ENCODE measurements around the gene C17orf50. TPM values are rescaled to one million over a fixed set of nuclear protein-coding genes. Genes with fewer than 3 reads are reported as not detected.
A peak's percentile ranks its signal among the peaks of the same experiment; 100 is the strongest.

C17orf50 gene
- not detected in 2 replicates for total RNA-seq
- long read RNA-seq: 0 reads

DNA sequence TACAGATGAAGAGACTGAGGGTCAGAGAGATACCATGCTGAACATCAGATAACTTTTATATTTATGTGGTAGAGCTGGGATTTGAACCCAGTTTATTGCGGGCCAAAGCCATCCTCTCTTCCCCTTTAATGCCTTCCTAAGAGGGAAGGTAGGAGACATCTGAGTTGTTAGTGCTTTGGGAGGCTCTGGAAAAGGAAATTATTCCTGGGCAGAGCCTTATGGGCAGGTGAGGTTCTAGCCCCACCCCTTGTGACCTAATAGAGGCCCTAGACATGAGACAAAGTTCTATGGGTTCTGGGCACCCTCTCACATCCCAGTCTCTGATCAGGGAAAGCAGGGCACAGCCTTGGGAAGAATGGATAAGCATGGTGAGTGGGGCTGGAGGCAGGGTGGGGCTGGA, at the start of gene C17orf50:
Gene C17orf50, plus strand, starts transcription at position 301 of the 400 bp plus-strand sequence. Its CDS starts 55 bp downstream, at position 356.
- Mint-ChIP-seq H3K27ac (no peak within 1 kb of the TSS), H3K36me3 (ENCODE audit: insufficient read depth) (no peaks in the 10 kb centered on the region), H3K4me1 (ENCODE audit: low read depth) (peaks cover 4% of the 10 kb centered on the region), H3K27me3 (no peaks in the 10 kb centered on the region), H3K9me3 (ENCODE audit: low read depth) (no peaks in the 10 kb centered on the region), H3K4me3 (ENCODE audit: low read depth) (no peak within 1 kb of the TSS)
- no peak for DNase-seq (ENCODE audit: low spot score, unreplicated experiment)
- TF ChIP-seq, protein P1, sequence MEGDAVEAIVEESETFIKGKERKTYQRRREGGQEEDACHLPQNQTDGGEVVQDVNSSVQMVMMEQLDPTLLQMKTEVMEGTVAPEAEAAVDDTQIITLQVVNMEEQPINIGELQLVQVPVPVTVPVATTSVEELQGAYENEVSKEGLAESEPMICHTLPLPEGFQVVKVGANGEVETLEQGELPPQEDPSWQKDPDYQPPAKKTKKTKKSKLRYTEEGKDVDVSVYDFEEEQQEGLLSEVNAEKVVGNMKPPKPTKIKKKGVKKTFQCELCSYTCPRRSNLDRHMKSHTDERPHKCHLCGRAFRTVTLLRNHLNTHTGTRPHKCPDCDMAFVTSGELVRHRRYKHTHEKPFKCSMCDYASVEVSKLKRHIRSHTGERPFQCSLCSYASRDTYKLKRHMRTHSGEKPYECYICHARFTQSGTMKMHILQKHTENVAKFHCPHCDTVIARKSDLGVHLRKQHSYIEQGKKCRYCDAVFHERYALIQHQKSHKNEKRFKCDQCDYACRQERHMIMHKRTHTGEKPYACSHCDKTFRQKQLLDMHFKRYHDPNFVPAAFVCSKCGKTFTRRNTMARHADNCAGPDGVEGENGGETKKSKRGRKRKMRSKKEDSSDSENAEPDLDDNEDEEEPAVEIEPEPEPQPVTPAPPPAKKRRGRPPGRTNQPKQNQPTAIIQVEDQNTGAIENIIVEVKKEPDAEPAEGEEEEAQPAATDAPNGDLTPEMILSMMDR (IDR thresholded peaks at IDR 0.05; ENCODE audit: unreplicated experiment): no peak

DNA sequence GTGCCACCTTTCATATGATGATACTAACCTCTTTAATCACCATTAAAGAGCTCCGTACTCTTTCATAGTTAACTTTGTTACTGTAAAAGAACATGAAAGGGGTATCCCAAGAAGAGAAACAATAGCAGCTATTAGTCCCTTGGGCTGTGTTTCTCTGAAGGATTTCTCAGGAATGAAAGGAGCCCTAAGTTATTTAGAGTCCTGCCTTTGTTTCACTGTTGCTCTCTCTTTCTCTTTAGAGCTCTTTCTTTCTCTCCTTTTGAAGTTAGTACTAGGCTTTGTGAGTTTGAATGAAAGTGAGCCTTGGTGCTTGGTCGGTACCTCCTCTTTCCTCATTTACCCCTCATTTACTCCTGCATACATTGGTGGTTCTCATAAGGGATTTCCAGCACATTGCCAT, 49.7 kb upstream of the C17orf50 start:
- Mint-ChIP-seq H3K36me3 (ENCODE audit: insufficient read depth) (peaks cover 8% of the 10 kb centered on the region), H3K27ac (peak overlapping the region; percentile 24), H3K4me3 (ENCODE audit: low read depth) (no peak overlapping the region), H3K4me1 (ENCODE audit: low read depth) (peaks cover 4% of the 10 kb centered on the region), H3K27me3 (no peaks in the 10 kb centered on the region), H3K9me3 (ENCODE audit: low read depth) (no peaks in the 10 kb centered on the region)
- no peak for DNase-seq (ENCODE audit: low spot score, unreplicated experiment)
- TF ChIP-seq, protein P1 (IDR thresholded peaks at IDR 0.05; ENCODE audit: unreplicated experiment): no peak

DNA sequence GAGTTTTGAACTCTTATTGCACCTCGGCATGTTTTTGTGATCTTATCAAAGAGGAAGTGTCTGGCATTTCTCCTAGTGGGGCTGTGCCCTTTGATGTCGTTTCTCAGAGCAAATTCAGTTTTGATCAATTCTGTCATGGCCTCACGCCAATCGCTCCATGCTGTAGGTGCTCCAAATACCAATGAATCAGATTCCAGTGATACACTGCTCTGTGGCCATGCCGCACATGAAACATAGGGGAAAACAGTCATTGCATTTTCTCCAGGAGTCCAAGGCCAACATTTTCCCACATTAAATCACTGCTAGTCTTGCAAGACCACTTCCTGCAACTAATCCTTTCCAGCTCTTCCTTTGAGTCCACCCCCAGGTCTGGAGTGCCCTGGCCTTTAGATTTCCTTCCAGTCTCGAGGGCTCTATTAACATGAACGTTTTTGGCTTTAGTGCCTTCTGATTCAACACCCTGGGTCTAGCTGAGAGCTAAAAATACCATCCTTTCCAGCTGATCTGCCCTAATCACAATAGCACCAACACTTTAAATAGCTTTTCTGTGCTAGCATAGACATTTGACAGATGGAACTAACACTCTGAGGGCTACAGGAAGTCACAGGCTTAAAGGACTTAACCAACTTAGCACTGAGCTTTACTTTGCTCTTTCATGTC, 47.5 kb upstream of the C17orf50 start:
- H3K4me1 Mint-ChIP-seq (ENCODE audit: low read depth): peaks cover 4% of the 10 kb centered on the region
- no peak overlapping the region for H3K27ac Mint-ChIP-seq
- H3K27me3 Mint-ChIP-seq: no peaks in the 10 kb centered on the region
- TF ChIP-seq, protein P1 (IDR thresholded peaks at IDR 0.05; ENCODE audit: unreplicated experiment): no peak
- no peak for DNase-seq (ENCODE audit: low spot score, unreplicated experiment)
- no peak overlapping the region for H3K4me3 Mint-ChIP-seq (ENCODE audit: low read depth)
- H3K36me3 Mint-ChIP-seq (ENCODE audit: insufficient read depth): peaks cover 15% of the 10 kb centered on the region
- no peaks in the 10 kb centered on the region for H3K9me3 Mint-ChIP-seq (ENCODE audit: low read depth)

DNA sequence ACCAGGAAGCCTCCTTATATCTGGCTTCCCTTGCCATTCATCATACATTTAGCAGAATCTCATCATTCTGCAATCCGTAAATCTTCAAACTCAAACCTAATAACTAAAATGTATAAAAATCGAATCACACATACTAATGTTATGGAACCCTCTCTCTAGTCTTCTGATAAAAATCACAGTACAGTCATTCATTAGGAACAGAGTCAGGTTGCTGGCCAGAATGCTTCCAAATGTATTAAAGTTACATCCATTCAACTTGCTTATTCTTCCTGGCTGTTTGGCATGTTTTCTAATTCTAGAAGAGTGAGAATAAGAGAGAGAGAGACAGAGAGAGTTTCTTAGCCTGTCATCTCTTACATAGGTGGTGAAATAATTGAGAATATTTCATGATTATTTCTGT, 45.7 kb upstream of the C17orf50 start:
- H3K4me3 Mint-ChIP-seq (ENCODE audit: low read depth): no peak overlapping the region
- no peak for DNase-seq (ENCODE audit: low spot score, unreplicated experiment)
- no peaks in the 10 kb centered on the region for H3K27me3 Mint-ChIP-seq
- peaks cover 4% of the 10 kb centered on the region for H3K4me1 Mint-ChIP-seq (ENCODE audit: low read depth)
- peaks cover 14% of the 10 kb centered on the region for H3K36me3 Mint-ChIP-seq (ENCODE audit: insufficient read depth)
- H3K9me3 Mint-ChIP-seq (ENCODE audit: low read depth): no peaks in the 10 kb centered on the region
- H3K27ac Mint-ChIP-seq: no peak overlapping the region
- TF ChIP-seq, protein P1 (IDR thresholded peaks at IDR 0.05; ENCODE audit: unreplicated experiment): no peak

DNA sequence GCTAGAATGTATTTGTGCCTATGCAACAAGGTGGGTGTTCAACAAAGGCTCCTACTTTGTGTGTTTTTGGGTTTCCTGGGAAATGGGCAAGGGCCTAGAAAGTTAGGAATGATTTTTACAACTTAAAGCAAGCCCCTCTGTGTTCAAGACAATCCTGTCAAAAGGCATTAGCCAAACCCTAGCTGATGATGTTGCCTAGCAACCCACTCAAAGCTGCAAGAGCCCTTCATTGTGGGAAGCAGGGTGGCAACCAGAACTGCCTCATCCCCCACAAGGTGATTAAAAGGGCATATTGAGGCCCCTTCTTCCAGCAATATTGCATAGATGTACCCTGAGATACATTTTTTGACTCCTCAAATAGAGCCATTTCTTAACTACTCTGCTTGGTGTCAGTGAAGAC, 45.3 kb upstream of the C17orf50 start:
- no peak for DNase-seq (ENCODE audit: low spot score, unreplicated experiment)
- H3K27me3 Mint-ChIP-seq: no peaks in the 10 kb centered on the region
- H3K4me1 Mint-ChIP-seq (ENCODE audit: low read depth): peaks cover 4% of the 10 kb centered on the region
- H3K4me3 Mint-ChIP-seq (ENCODE audit: low read depth): no peak overlapping the region
- no peak overlapping the region for H3K27ac Mint-ChIP-seq
- TF ChIP-seq, protein P1 (IDR thresholded peaks at IDR 0.05; ENCODE audit: unreplicated experiment): no peak
- H3K36me3 Mint-ChIP-seq (ENCODE audit: insufficient read depth): peaks cover 12% of the 10 kb centered on the region
- no peaks in the 10 kb centered on the region for H3K9me3 Mint-ChIP-seq (ENCODE audit: low read depth)
